ENCODE results near the gene SLAMF9. TPM values are rescaled to one million over a fixed set of nuclear protein-coding genes. Genes with fewer than 3 reads are reported as not detected.

The SLAMF9 gene
- total RNA-seq, 1 experiment from 2014 or later: not detected

GRCh38 chr1:159951016-159951415 lies 3.0 kb downstream of the SLAMF9 start:
- Histone ChIP-seq H3K4me1 (ENCODE audit: control insufficient read depth, insufficient read depth, low read length) (no peaks in the 10 kb centered on the region; the same call in 1 of the 2 replicates), H3K27ac (ENCODE audit: low read length) (no peak overlapping the region), H3K9me3 (ENCODE audit: control insufficient read depth, insufficient read depth, low read depth, low read length) (no peaks in the 10 kb centered on the region), H3K36me3 (ENCODE audit: control insufficient read depth, insufficient read depth, low read length) (no peaks in the 10 kb centered on the region), H3K27me3 (ENCODE audit: control insufficient read depth, insufficient read depth, low read length) (peaks cover 23% of the 10 kb centered on the region), H3K4me3 (ENCODE audit: low read depth in 2 of 2, low read length in 2 of 2) (no peak overlapping the region)
- DNase-seq (ENCODE audit: low read depth, low spot score): no peak
- TF ChIP-seq TCF7L2 (IDR thresholded peaks at IDR 0.05; ENCODE audit: low read depth, low read length) (no peak), SIN3A (IDR thresholded peaks at IDR 0.05; ENCODE audit: borderline replicate concordance, insufficient read depth, low read depth, low read length) (no peak), REST (IDR thresholded peaks at IDR 0.05; ENCODE audit: insufficient read depth in 1 of 2, low read depth in 2 of 2, low read length in 1 of 2) (no peak), POLR2AphosphoS5 (IDR thresholded peaks at IDR 0.05; ENCODE audit: low read depth, low read length) (no peak)
- TF ChIP-seq, protein P1, sequence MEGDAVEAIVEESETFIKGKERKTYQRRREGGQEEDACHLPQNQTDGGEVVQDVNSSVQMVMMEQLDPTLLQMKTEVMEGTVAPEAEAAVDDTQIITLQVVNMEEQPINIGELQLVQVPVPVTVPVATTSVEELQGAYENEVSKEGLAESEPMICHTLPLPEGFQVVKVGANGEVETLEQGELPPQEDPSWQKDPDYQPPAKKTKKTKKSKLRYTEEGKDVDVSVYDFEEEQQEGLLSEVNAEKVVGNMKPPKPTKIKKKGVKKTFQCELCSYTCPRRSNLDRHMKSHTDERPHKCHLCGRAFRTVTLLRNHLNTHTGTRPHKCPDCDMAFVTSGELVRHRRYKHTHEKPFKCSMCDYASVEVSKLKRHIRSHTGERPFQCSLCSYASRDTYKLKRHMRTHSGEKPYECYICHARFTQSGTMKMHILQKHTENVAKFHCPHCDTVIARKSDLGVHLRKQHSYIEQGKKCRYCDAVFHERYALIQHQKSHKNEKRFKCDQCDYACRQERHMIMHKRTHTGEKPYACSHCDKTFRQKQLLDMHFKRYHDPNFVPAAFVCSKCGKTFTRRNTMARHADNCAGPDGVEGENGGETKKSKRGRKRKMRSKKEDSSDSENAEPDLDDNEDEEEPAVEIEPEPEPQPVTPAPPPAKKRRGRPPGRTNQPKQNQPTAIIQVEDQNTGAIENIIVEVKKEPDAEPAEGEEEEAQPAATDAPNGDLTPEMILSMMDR (IDR thresholded peaks at IDR 0.05): no peak
- BruUV-seq (replicated peaks): no TSS peak
- ChIA-PET POLR2A (no interaction called here), CTCF (no interaction called here)
- intact Hi-C loops (cut with micrococcal nuclease; ENCODE audit: unreplicated experiment) (no loop called here), in situ Hi-C loops (cut with HindIII; ENCODE audit: low pct_unique_long_range_greater_than_20kb, low sequenced_read_pairs) (no loop called here)
- no peak for ATAC-seq

DNA sequence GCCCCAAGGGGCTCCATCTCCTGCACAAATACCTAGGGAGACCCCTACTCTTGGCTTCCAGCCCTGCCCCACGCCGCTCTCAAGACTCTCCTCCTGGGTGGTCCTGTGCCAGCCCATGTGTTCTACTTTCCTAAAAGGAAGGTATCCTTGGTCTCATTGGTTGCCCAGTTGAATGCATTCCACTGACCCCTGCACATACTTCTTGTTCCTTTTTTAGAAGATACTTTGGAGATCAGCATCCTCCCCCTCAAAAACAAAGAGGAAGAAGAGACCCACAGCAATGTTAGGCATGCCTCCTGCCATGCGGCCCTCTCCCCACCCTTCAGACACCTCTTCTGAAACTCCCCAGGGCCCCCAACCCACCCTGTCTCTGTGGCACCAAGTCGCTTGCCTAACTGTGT lies 4.1 kb downstream of the SLAMF9 start:
- POLR2A ChIA-PET: no interaction called here
- Histone ChIP-seq H3K4me3 (ENCODE audit: low read depth in 2 of 2, low read length in 2 of 2) (no peak overlapping the region), H3K36me3 (ENCODE audit: control insufficient read depth, insufficient read depth, low read length) (no peaks in the 10 kb centered on the region), H3K27me3 (ENCODE audit: control insufficient read depth, insufficient read depth, low read length) (peaks cover 20% of the 10 kb centered on the region), H3K27ac (ENCODE audit: low read length) (no peak overlapping the region), H3K9me3 (ENCODE audit: control insufficient read depth, insufficient read depth, low read depth, low read length) (no peaks in the 10 kb centered on the region), H3K4me1 (ENCODE audit: control insufficient read depth, insufficient read depth, low read length) (peaks cover 3% of the 10 kb centered on the region)
- TF ChIP-seq, protein P1 (IDR thresholded peaks at IDR 0.05): no peak
- TF ChIP-seq POLR2AphosphoS5 (IDR thresholded peaks at IDR 0.05; ENCODE audit: low read depth, low read length) (no peak), SIN3A (IDR thresholded peaks at IDR 0.05; ENCODE audit: borderline replicate concordance, insufficient read depth, low read depth, low read length) (no peak), TCF7L2 (IDR thresholded peaks at IDR 0.05; ENCODE audit: low read depth, low read length) (no peak), REST (IDR thresholded peaks at IDR 0.05; ENCODE audit: insufficient read depth in 1 of 2, low read depth in 2 of 2, low read length in 1 of 2) (no peak)
- no peak for ATAC-seq
- no TSS peak for BruUV-seq (replicated peaks)
- intact Hi-C loops (cut with micrococcal nuclease; ENCODE audit: unreplicated experiment) (no loop called here), in situ Hi-C loops (cut with HindIII; ENCODE audit: low pct_unique_long_range_greater_than_20kb, low sequenced_read_pairs) (no loop called here)
- DNase-seq (ENCODE audit: low read depth, low spot score): no peak
- CTCF ChIA-PET: no interaction called here
